Subcutaneous adipose tissue (tissue), 4 donors: ENCODE results near the gene QRICH2. TPM values are rescaled to one million over a fixed set of nuclear protein-coding genes. Genes with fewer than 3 reads are reported as not detected.

Source experiments
- total RNA-seq, 4 donors: library from RNA; depleted of rRNA; stranded (reverse); fragments of >200 nt; gene quantifications; one replicate each; pipeline ENCODE4 v1.1.0, GENCODE V29; 2016
- TF ChIP-seq, protein P1 (sequence below): fragments of 450-650 bp; IDR thresholded peaks from one replicate; pipeline ENCODE4 v1.5.1; 2016; ENCODE audit warnings: low read depth, mild to moderate bottlenecking, control low read depth, antibody characterized with exemption, moderate library complexity

Gene QRICH2
- total RNA-seq, 4 donors from 2014 or later, result 0.33 to 2.2 (median 1.4) TPM

DNA sequence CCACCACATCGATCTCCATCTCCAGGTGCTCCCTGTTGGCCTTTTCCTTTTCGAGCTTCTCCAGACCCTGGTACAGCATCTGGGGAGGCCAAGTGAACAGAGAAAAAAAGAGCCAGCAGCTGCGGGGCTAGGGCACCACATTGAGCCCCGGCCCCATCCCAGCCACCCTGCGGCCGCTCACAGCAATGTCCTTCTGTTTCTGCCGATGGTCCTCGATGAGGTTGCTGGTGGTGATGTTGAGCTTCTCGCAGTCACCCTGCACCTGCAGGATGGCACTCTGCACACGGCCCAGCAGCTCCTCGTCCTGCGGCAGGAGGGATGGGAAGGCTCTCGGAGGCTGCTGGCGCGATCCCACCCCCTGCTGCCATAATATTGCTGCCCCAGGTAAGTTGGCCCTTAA is 27.4 kb downstream of the QRICH2 start:
- TF ChIP-seq, protein P1, sequence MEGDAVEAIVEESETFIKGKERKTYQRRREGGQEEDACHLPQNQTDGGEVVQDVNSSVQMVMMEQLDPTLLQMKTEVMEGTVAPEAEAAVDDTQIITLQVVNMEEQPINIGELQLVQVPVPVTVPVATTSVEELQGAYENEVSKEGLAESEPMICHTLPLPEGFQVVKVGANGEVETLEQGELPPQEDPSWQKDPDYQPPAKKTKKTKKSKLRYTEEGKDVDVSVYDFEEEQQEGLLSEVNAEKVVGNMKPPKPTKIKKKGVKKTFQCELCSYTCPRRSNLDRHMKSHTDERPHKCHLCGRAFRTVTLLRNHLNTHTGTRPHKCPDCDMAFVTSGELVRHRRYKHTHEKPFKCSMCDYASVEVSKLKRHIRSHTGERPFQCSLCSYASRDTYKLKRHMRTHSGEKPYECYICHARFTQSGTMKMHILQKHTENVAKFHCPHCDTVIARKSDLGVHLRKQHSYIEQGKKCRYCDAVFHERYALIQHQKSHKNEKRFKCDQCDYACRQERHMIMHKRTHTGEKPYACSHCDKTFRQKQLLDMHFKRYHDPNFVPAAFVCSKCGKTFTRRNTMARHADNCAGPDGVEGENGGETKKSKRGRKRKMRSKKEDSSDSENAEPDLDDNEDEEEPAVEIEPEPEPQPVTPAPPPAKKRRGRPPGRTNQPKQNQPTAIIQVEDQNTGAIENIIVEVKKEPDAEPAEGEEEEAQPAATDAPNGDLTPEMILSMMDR, result no peak

DNA sequence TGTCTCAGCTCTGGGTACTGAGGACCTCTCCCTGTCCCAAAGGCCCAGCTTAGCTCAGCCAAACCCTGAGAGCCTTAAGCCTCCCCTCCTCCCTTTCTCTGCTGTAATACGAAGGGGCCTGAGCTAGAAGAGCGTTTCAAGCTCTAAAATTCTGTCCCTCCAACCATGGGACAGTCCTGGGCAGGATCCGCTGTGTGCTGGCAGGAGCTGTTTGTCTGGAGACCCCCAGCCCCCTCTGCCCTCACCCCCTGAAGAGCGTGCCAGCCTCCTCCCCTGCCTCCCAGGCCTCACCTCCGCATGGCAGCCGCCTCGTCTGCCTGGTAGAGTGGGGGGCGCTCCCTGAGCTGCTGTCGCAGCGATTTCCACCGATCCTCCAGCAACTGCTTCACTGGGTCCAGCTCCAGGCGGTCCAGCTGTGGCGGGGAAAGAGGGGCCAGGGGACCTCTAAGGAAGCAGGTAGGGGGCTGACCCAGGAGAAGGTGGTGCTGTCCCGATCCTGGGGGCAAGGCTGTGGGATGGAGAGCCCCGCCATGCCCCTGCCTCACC is 28.3 kb downstream of the QRICH2 start:
- TF ChIP-seq, protein P1, result no peak

DNA sequence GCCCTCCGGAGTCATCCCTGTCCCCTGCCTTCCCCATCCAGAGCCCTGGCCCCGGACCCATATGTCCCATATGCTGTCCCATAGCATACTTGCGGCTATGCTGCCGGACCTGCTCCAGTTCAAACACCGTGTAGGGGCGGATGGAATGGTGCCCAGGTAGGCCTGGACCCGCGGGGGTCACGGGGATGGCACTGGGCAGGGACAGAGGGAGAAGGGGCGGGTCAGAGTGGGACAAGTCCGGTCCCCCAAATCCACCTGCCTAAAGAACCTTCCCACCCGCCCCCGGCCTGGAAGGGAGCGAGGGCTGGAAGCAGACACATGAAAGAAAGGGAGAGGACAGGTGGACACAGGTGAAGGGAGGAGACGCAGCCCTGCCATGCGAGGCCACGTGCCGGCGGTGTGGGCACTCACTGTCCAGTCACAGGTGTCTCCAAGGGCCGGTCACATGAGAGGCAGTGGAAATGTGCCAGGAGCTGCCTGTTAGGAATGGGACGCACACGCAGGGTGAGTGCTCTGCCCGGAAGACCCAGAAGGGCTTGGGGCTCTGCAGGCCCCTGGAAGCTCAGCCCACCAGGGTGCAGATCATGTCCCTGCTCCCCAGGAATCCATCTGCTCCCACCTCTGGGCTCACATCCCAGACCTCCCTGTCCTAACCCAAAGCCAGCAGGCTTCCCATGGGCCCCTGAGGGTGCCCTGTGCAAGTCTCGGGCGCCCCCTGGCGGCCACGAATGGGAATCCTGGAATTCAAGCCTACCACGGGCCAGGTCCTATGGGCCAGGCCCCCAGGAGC is 28.9 kb downstream of the QRICH2 start:
- TF ChIP-seq, protein P1, result no peak

- TF ChIP-seq, protein P1, result no peak
These were observed 29.7 kb downstream of the QRICH2 start for GRCh38 chr17:76278268-76278908.

GRCh38 chr17:76277300-76278267 is 30.5 kb downstream of the QRICH2 start:
- TF ChIP-seq, protein P1, result no peak

DNA sequence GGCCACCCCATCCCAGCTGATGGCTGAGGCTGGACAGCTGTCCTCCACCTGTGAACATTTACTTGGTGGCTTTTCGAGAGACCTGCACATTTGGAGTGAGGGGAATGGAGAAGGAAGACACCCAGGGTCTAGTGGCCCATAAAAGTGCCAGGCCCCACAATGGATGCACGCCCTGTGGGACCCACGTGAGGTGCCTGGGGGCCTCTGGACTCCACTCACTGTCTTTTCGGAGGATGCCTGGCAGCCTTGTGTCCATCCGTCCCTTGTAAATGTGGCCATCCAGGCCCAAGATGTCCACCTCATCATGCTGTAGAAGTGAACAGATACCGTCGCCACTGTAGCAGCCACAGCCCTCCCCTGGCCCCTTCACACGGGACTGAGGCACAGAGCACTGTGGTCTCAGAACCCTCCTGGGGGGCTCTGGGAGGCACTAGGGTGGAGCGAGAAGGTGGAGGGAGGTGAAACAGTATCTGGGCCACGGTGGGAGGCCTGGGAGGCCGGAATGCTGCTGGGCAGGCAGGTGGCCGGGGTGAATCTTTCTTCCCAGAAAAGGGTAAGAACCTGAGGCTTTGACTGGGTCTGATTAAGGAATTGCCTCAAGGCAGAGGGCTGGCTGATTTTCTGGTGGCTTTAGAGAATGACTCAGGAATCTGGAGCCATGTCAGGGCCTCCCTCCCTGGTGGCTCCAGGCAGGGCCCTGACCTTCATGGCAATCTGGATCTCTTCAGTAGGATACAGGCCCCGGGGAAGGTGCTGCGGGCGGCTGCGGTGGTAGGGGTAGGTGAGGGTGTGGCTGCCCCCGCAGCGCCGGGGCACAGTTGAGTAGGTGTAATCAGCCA is 31.4 kb downstream of the QRICH2 start:
- TF ChIP-seq, protein P1, result no peak
